HEK293 (cell line): ENCODE results near the gene NSD1.
A peak's percentile ranks its signal among the peaks of the same experiment; 100 is the strongest.

Experiments
- CTCF ChIA-PET: fragments of 350-600 bp; formaldehyde crosslinking; extraction: SDS; loops from one replicate; lab custom pipeline; 2021; ENCODE audit warnings: antibody characterized with exemption; lab: Yijun Ruan, JAX
- POLR2A ChIA-PET: fragments of 300-600 bp; formaldehyde crosslinking; extraction: SDS; loops from one replicate; lab custom pipeline; 2020; ENCODE audit warnings: antibody characterized with exemption, inconsistent platforms; lab: Yijun Ruan, JAX
- H3K27ac ChIP-seq: fragments of 200-500 bp; sonication (Bioruptor generic); 2 replicates; pipeline ENCODE4 v1.5.1; 2014; ENCODE audit warnings: low read depth, low read length, control low read depth, inconsistent platforms; ENCODE audit errors: extremely low read depth
- H3K36me3 ChIP-seq, 2 experiments: fragments of 200-500 bp in 1 of 2; sonication (Bioruptor generic) in 1 of 2; 1 replicate in 1 of 2; 2 replicates in 1 of 2; pipeline ENCODE4 v1.5.1; 2014 to 2017; ENCODE audit warnings: inconsistent platforms in 2 of 2, low read length in 2 of 2; ENCODE audit not compliant: control insufficient read depth in 2 of 2, insufficient read depth in 1 of 2
- H3K4me1 ChIP-seq: fragments of 200-500 bp; sonication (Bioruptor generic); 2 replicates; pipeline ENCODE4 v1.5.1; 2014; ENCODE audit warnings: mild to moderate bottlenecking, low read length, inconsistent platforms; ENCODE audit not compliant: control insufficient read depth, insufficient read depth
- H3K4me3 ChIP-seq: 2 replicates; pipeline ENCODE4 v1.5.1; 2011; ENCODE audit warnings: low read depth, mild to moderate bottlenecking, control low read depth, low read length, moderate library complexity
- H3K9me3 ChIP-seq: fragments of 200-500 bp; sonication (Bioruptor generic); 2 replicates; pipeline ENCODE4 v1.5.1; 2014; ENCODE audit warnings: low read depth, low read length, inconsistent platforms; ENCODE audit not compliant: control insufficient read depth, insufficient read depth
- BCL11A ChIP-seq: fragments of 450-650 bp; formaldehyde crosslinking; IDR thresholded peaks from 2 replicates; pipeline ENCODE4 v1.5.1; 2016; ENCODE audit warnings: low read depth, missing biosample characterization, missing genetic modification characterization
- HIC1 ChIP-seq: fragments of 450-650 bp; formaldehyde crosslinking; IDR thresholded peaks from 2 replicates; pipeline ENCODE4 v1.5.1; 2016; ENCODE audit warnings: missing biosample characterization, missing genetic modification characterization
- KLF9 ChIP-seq: fragments of 450-650 bp; formaldehyde crosslinking; IDR thresholded peaks from 2 replicates; pipeline ENCODE4 v1.5.1; 2016; ENCODE audit warnings: missing biosample characterization, missing genetic modification characterization, low read depth
- PRDM10 ChIP-seq: fragments of 450-650 bp; formaldehyde crosslinking; IDR thresholded peaks from 2 replicates; pipeline ENCODE4 v1.5.1; 2016; ENCODE audit warnings: missing biosample characterization, missing genetic modification characterization
- ZBTB21 ChIP-seq: fragments of 450-650 bp; formaldehyde crosslinking; IDR thresholded peaks from 2 replicates; pipeline ENCODE4 v1.5.1; 2017; ENCODE audit warnings: missing biosample characterization, missing genetic modification characterization
- ZBTB49 ChIP-seq: fragments of 450-650 bp; formaldehyde crosslinking; IDR thresholded peaks from 2 replicates; pipeline ENCODE4 v1.5.1; 2016; ENCODE audit warnings: missing biosample characterization, missing genetic modification characterization, low read depth
- ZFHX2 ChIP-seq: fragments of 450-650 bp; formaldehyde crosslinking; conservative IDR thresholded peaks from 2 replicates; pipeline ENCODE4 v1.5.1; 2016; ENCODE audit warnings: missing biosample characterization, missing genetic modification characterization
- ZFP37 ChIP-seq: fragments of 450-650 bp; formaldehyde crosslinking; IDR thresholded peaks from 2 replicates; pipeline ENCODE4 v1.5.1; 2016; ENCODE audit warnings: missing biosample characterization, missing genetic modification characterization
- ZFP69B ChIP-seq: fragments of 450-650 bp; formaldehyde crosslinking; IDR thresholded peaks from 2 replicates; pipeline ENCODE4 v1.5.1; 2016; ENCODE audit warnings: missing biosample characterization, missing genetic modification characterization
- ZIC2 ChIP-seq: fragments of 450-650 bp; formaldehyde crosslinking; IDR thresholded peaks from 2 replicates; pipeline ENCODE4 v1.5.1; 2016; ENCODE audit warnings: missing biosample characterization, missing genetic modification characterization
- ZNF148 ChIP-seq: fragments of 450-650 bp; formaldehyde crosslinking; IDR thresholded peaks from 2 replicates; pipeline ENCODE4 v1.5.0; 2017; ENCODE audit warnings: missing biosample characterization, missing genetic modification characterization, borderline replicate concordance
- ZNF24 ChIP-seq: fragments of 450-650 bp; formaldehyde crosslinking; IDR thresholded peaks from 2 replicates; pipeline ENCODE4 v1.5.1; 2016; ENCODE audit warnings: missing biosample characterization, missing genetic modification characterization
- ZNF324 ChIP-seq: fragments of 450-650 bp; formaldehyde crosslinking; IDR thresholded peaks from 2 replicates; pipeline ENCODE4 v1.5.1; 2016; ENCODE audit warnings: missing biosample characterization, missing genetic modification characterization
- ZNF335 ChIP-seq: fragments of 450-650 bp; formaldehyde crosslinking; conservative IDR thresholded peaks from 2 replicates; pipeline ENCODE4 v1.5.1; 2016; ENCODE audit warnings: missing biosample characterization, missing genetic modification characterization
- ZNF350 ChIP-seq: fragments of 450-650 bp; formaldehyde crosslinking; IDR thresholded peaks from 2 replicates; pipeline ENCODE4 v1.5.0; 2017; ENCODE audit warnings: missing biosample characterization, mild to moderate bottlenecking, missing genetic modification characterization
- ZNF600 ChIP-seq: fragments of 450-650 bp; formaldehyde crosslinking; IDR thresholded peaks from 2 replicates; pipeline ENCODE4 v1.5.1; 2016; ENCODE audit warnings: missing biosample characterization, missing genetic modification characterization
- ZNF621 ChIP-seq: fragments of 450-650 bp; formaldehyde crosslinking; IDR thresholded peaks from 2 replicates; pipeline ENCODE4 v1.5.1; 2017; ENCODE audit warnings: missing biosample characterization, missing genetic modification characterization
- ZNF692 ChIP-seq: fragments of 450-650 bp; formaldehyde crosslinking; IDR thresholded peaks from 2 replicates; pipeline ENCODE4 v1.5.1; 2016; ENCODE audit warnings: missing biosample characterization, missing genetic modification characterization
- ZSCAN16 ChIP-seq: fragments of 450-650 bp; formaldehyde crosslinking; IDR thresholded peaks from 2 replicates; pipeline ENCODE4 v1.5.1; 2016; ENCODE audit warnings: missing biosample characterization, missing genetic modification characterization

NSD1 gene

GRCh38 chr5:177311723-177312648, 178.4 kb downstream of the NSD1 start, which contains the start of gene MXD3 (continued):
- TF ChIP-seq ZNF692 (tag by site-specific recombination) (peak; percentile 99), ZNF600 (tag by site-specific recombination) (peak; percentile 18; the same call in 1 of the 2 replicates), ZNF148 (no peak), ZSCAN16 (no peak), ZNF24 (tag by site-specific recombination) (peak; percentile 64; the same call in 1 of the 2 replicates), ZFHX2 (peak; percentile 95), ZFP69B (tag by site-specific recombination) (peak; percentile 99)

- POLR2A ChIA-PET, result interaction anchor here (0.7 to 2.4 kb wide), 14 partner anchors 9 to 185 kb away, joined by 3 to 12 read pairs (median 4); partner anchors contain the start of genes GRK6, LMAN2, PRELID1 and RAB24
- H3K36me3 ChIP-seq, result peaks cover 0 to 24% of the 10 kb centered on the region in 2 experiments; a peak in 1 of 3 replicates
- peaks cover 5% of the 10 kb centered on the region for H3K4me1 ChIP-seq
- peak overlapping the region; percentile 67 for H3K27ac ChIP-seq
- peak overlapping the region; percentile 48 for H3K4me3 ChIP-seq
- no peaks in the 10 kb centered on the region for H3K9me3 ChIP-seq
- CTCF ChIA-PET, result interaction anchor here (0.9 to 1.4 kb wide), 5 partner anchors 9 to 198 kb away, joined by 3 to 7 read pairs (median 3); no protein-coding TSS in a partner anchor
- 0 out of 2 replicates have a peak, but pooled peaks have one; percentile 35 for TF ChIP-seq ZFP37 (tag by site-specific recombination)
- TF ChIP-seq ZFP69B (tag by site-specific recombination), result peak; percentile 61
- TF ChIP-seq ZBTB21 (tag by site-specific recombination), result 0 out of 2 replicates have a peak, but pooled peaks have one; percentile 46
- no peak for TF ChIP-seq ZNF621 (tag by site-specific recombination)
- peak; percentile 73 for TF ChIP-seq ZIC2 (tag by site-specific recombination)
- TF ChIP-seq ZNF350, result no peak
- TF ChIP-seq ZNF324 (tag by site-specific recombination), result peak; percentile 15; the same call in 1 of the 2 replicates
- TF ChIP-seq ZNF335 (tag by site-specific recombination), result peak; percentile 100
- TF ChIP-seq ZBTB49 (tag by site-specific recombination), result no peak
- 0 out of 2 replicates have a peak, but pooled peaks have one; percentile 22 for TF ChIP-seq BCL11A (tag by site-specific recombination)
- peak; percentile 69 for TF ChIP-seq PRDM10 (tag by site-specific recombination)
- 0 out of 2 replicates have a peak, but pooled peaks have one; percentile 9 for TF ChIP-seq KLF9 (tag by site-specific recombination)
- TF ChIP-seq HIC1 (tag by site-specific recombination), result peak; percentile 55
Measured at GRCh38 chr5:177312649-177313181, 179.1 kb downstream of the NSD1 start.
